Gastrocnemius medialis (tissue), 4 donors: ENCODE data around the gene HMGB2. TPM values are rescaled to one million over a fixed set of nuclear protein-coding genes. Genes with fewer than 3 reads are reported as not detected.
A peak's percentile ranks its signal among the peaks of the same experiment; 100 is the strongest.

Experiments
- ATAC-seq, 2 donors: fragments of 150-250 bp; one replicate each; pipeline ENCODE4 v1.9.1; 2016
- DNase-seq, 2 donors: peaks; one replicate each; pipeline ENCODE4 v3.0.0-alpha.2; 2019
- H3K27ac ChIP-seq, 4 donors: fragments of 200-600 bp; sonication (generic); 1 replicate in 1 of 4; 2 replicates in 3 of 4; pipeline ENCODE4 v1.5.1; 2016 to 2018; ENCODE audit warnings: mild to moderate bottlenecking in 2 of 4, moderate library complexity in 1 of 4
- H3K27me3 ChIP-seq, 3 donors: fragments of 200-600 bp; sonication (generic) in 2 of 3; 1 replicate in 1 of 3; 2 replicates in 2 of 3; pipeline versions ENCODE4 v1.5.1 to v1.6.0; 2016 to 2019; ENCODE audit warnings: mild to moderate bottlenecking in 1 of 3, moderate library complexity in 1 of 3
- H3K36me3 ChIP-seq, 2 donors: fragments of 200-600 bp; sonication (generic) in 1 of 2; one replicate each; pipeline ENCODE4 v1.5.1; 2017 to 2018
- H3K4me1 ChIP-seq, 2 donors: fragments of 200-600 bp; sonication (generic) in 1 of 2; one replicate each; pipeline ENCODE4 v1.5.1; 2016 to 2017; ENCODE audit warnings: mild to moderate bottlenecking in 2 of 2
- H3K4me3 ChIP-seq, 4 donors: fragments of 200-600 bp; sonication (generic) in 3 of 4; 1 replicate in 1 of 4; 2 replicates in 3 of 4; pipeline ENCODE4 v1.5.1; 2016 to 2019; ENCODE audit warnings: mild to moderate bottlenecking in 2 of 4
- H3K9me3 ChIP-seq, 3 donors: fragments of 200-600 bp; sonication (generic) in 2 of 3; 1 replicate in 1 of 3; 2 replicates in 2 of 3; pipeline ENCODE4 v1.5.1; 2016 to 2019
- CTCF ChIP-seq, 5 experiments: fragments of 450-650 bp in 3 of 5; fragments of 200-600 bp in 2 of 5; sonication (generic) in 2 of 5; IDR thresholded peaks in 4 of 5; conservative IDR thresholded peaks in 1 of 5; 1 replicate in 4 of 5; 2 replicates in 1 of 5; pipeline ENCODE4 v1.5.1; 2016 to 2019; ENCODE audit warnings: antibody characterized with exemption in 5 of 5, mild to moderate bottlenecking in 3 of 5, moderate library complexity in 3 of 5
- POLR2A ChIP-seq, 2 donors: fragments of 450-650 bp; IDR thresholded peaks; one replicate each; pipeline ENCODE4 v1.6.1; 2017; ENCODE audit warnings: antibody characterized with exemption in 2 of 2, mild to moderate bottlenecking in 2 of 2, moderate library complexity in 2 of 2
- in situ Hi-C, 4 donors: fragments of 200-750 bp; cut with MboI; loops; one replicate each; pipeline versions ENCODE4 v1.15.0 to v1.8.0; 2017; ENCODE audit warnings: low sequenced_read_pairs in 4 of 4
- intact Hi-C: fragments of 100-400 bp; cut with DNase I; formaldehyde crosslinking; loops from one replicate; pipeline ENCODE4 v1.15.1; 2023; ENCODE audit warnings: low total_unique reads
- total RNA-seq, 4 donors: library from RNA; depleted of rRNA; stranded (reverse); fragments of >200 nt; gene quantifications; one replicate each; pipeline versions ENCODE4 v1.1.0 to v1.2.3, GENCODE V29; 2016

The HMGB2 gene
- total RNA-seq, 4 donors from 2014 or later, result 4.1 to 61.6 (median 21.2) TPM

- Histone ChIP-seq H3K4me3 (no peak overlapping the region), H3K27ac (no peak overlapping the region), H3K36me3 (no peaks in the 10 kb centered on the region), H3K9me3 (peaks cover 0 to 3% (median 0%) of the 10 kb centered on the region in 3 donors), H3K4me1 (no peaks in the 10 kb centered on the region), H3K27me3 (no peaks in the 10 kb centered on the region)
- intact Hi-C loops, result loop anchor here (1.0 kb wide), 1 partner anchor 129 kb away; no protein-coding TSS in a partner anchor
- in situ Hi-C loops, result no loop called here
- TF ChIP-seq POLR2A (IDR thresholded peaks at IDR 0.05) (no peak), CTCF (IDR thresholded peaks at IDR 0.05 in 4 of 5, conservative IDR thresholded peaks at IDR 0.05 in 1 of 5) (peak in 3 of 5 experiments; percentile 31 to 51 (median 40))
- DNase-seq (peak in 1 of 2 donors; percentile 10), ATAC-seq (no peak)
Measured at GRCh38 chr4:173288296-173288695, 45.9 kb downstream of the HMGB2 start.

GRCh38 chr4:173287486-173287885 is 46.7 kb downstream of the HMGB2 start:
- Histone ChIP-seq H3K27me3 (no peaks in the 10 kb centered on the region), H3K4me1 (no peaks in the 10 kb centered on the region), H3K27ac (no peak overlapping the region), H3K9me3 (peaks cover 0 to 3% (median 0%) of the 10 kb centered on the region in 3 donors), H3K4me3 (no peak overlapping the region), H3K36me3 (no peaks in the 10 kb centered on the region)
- in situ Hi-C loops, result no loop called here
- DNase-seq, result no peak
- TF ChIP-seq POLR2A (IDR thresholded peaks at IDR 0.05), result no peak
- no peak for TF ChIP-seq CTCF (IDR thresholded peaks at IDR 0.05 in 4 of 5, conservative IDR thresholded peaks at IDR 0.05 in 1 of 5)
- intact Hi-C loops, result no loop called here
- ATAC-seq, result no peak

GRCh38 chr4:173284463-173284862 is 49.7 kb downstream of the HMGB2 start:
- in situ Hi-C loops, result no loop called here
- TF ChIP-seq POLR2A (IDR thresholded peaks at IDR 0.05) (no peak), CTCF (IDR thresholded peaks at IDR 0.05 in 4 of 5, conservative IDR thresholded peaks at IDR 0.05 in 1 of 5) (no peak)
- Histone ChIP-seq H3K27ac (no peak overlapping the region), H3K4me1 (no peaks in the 10 kb centered on the region), H3K9me3 (peaks cover 0 to 3% (median 0%) of the 10 kb centered on the region in 3 donors), H3K36me3 (no peaks in the 10 kb centered on the region), H3K4me3 (no peak overlapping the region), H3K27me3 (no peaks in the 10 kb centered on the region)
- intact Hi-C loops, result no loop called here
- ATAC-seq, result no peak
- no peak for DNase-seq

- no peak for TF ChIP-seq POLR2A (IDR thresholded peaks at IDR 0.05)
- no peak for TF ChIP-seq CTCF (IDR thresholded peaks at IDR 0.05 in 4 of 5, conservative IDR thresholded peaks at IDR 0.05 in 1 of 5)
- in situ Hi-C loops, result no loop called here
- peaks cover 0 to 3% (median 0%) of the 10 kb centered on the region in 3 donors for H3K9me3 ChIP-seq
- H3K27ac ChIP-seq, result no peak overlapping the region
- ATAC-seq (no peak), DNase-seq (no peak)
- no peaks in the 10 kb centered on the region for H3K4me1 ChIP-seq
- intact Hi-C loops, result no loop called here
- no peaks in the 10 kb centered on the region for H3K36me3 ChIP-seq
- H3K4me3 ChIP-seq, result no peak overlapping the region
- no peaks in the 10 kb centered on the region for H3K27me3 ChIP-seq
Measured at GRCh38 chr4:173282626-173283025, 51.5 kb downstream of the HMGB2 start.

- DNase-seq (no peak), ATAC-seq (no peak)
- Histone ChIP-seq H3K27me3 (no peaks in the 10 kb centered on the region), H3K4me3 (no peak overlapping the region), H3K36me3 (no peaks in the 10 kb centered on the region), H3K4me1 (no peaks in the 10 kb centered on the region), H3K9me3 (peaks cover 0 to 3% (median 0%) of the 10 kb centered on the region in 3 donors), H3K27ac (no peak overlapping the region)
- TF ChIP-seq POLR2A (IDR thresholded peaks at IDR 0.05), result no peak
- TF ChIP-seq CTCF (IDR thresholded peaks at IDR 0.05 in 4 of 5, conservative IDR thresholded peaks at IDR 0.05 in 1 of 5), result no peak
- intact Hi-C loops, result no loop called here
- in situ Hi-C loops, result no loop called here
Measured at GRCh38 chr4:173282256-173282562, 51.9 kb downstream of the HMGB2 start.
